Stimulated activated CD4-positive, alpha-beta T cell treated with anti-CD3 and anti-CD28 coated beads, Interleukin-2, amount 100 ng/mL, for 24 hours (primary cell): ENCODE measurements around the gene LAYN.

Experiments
- DNase-seq, 2 donors: peaks; one replicate each; pipeline ENCODE4 v3.0.0-alpha.2; 2020

Gene LAYN

GRCh38 chr11:111540114-111540936 lies at the start of gene LAYN:
LAYN (plus strand) TSS chr11:111540720; CDS start chr11:111540844, 124 bp downstream.
- DNase-seq: peak in 1 of 2 donors; percentile 48

DNA sequence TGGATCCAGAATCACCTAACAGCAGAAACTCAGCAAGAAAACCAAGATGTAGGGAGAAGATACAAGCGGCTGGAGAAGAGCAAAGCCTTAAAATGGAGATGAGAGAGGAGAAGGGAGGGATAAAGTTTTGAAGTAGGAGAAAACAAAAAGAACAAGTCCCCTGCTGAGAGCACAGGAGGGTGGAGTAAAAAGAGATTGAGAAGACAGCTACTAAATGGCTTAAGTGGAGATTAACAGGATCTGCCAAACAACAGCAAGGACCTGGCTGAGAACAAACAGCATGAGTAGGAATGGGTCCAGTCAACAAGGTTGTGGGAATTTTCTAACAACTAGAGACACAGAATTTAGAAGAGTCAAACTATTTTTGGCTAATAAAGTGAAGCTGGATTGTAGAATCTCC lies 46.5 kb upstream of the LAYN start:
- DNase-seq: no peak

GRCh38 chr11:111499483-111499882 lies 41.0 kb upstream of the LAYN start:
- DNase-seq: no peak

DNA sequence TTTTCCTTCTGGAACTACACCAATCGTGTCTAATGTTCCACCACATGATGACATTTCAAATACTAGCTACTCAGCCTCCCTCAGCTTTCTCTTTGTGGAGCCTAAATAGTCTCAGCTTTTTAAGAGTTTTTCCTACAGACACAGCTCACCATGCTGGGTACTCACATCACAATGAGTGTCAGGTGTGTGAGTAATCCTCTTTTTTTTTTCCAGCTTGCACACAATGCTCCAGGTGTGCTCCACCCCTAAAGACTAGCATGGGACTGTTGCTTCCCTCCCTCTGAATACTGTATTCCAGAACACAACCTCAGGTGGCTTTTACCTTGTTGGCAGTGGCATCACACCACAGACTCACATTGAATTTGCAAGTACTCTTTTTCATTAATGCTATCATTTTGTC lies 40.0 kb upstream of the LAYN start:
- no peak for DNase-seq

GRCh38 chr11:111502611-111503010 lies 37.9 kb upstream of the LAYN start:
- no peak for DNase-seq

- no peak for DNase-seq
Measured at GRCh38 chr11:111510311-111510710, 30.2 kb upstream of the LAYN start.

DNA sequence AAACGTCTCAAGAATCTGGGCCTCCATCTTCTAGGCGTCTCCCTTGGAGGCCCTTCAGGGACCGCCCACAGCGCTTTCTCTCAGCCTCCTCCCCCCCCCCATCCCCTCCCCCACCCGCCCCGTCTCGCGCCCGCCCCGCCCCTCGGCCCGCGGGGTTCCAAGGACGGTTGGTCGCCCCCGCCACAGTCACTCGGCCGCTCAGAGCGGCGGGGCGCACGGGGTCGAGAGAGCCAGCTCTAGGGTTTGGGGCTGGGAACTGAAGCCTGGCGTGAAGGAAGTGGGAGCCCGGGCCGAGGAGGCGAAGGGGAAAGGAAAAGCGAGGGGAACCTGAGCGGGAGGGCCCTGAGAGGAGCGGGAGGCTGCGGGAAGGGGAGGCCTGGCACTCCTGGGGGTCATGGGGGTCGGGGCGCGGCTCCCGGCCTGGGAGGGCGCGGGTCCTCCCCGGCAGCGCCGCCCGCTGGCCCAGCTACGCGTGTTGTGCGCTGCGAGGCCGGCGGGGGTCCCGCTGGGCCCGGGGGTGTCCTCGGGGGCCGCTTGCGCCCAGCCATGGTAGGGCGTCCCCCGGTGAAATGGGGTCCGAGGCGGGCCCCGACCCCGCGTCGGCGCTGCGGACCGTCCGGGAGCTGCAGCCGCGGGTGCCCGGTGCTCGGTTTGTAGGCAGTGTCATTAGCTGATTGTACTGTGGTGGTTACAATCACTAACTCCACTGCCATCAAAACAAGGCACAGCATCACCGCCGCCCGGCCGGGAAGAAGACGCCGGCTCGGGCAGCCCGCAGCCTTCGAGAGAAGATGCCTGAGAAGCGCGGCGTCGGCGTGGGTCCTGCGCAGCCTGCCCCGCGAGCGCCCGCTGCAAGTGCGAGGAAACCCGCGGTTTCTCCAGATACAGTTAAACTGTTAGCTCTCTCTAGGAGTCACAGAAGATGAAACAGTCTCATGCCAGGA lies 28.0 kb upstream of the LAYN start, which contains the start of gene BTG4:
Gene BTG4, minus strand, starts transcription at position 91 of the 944 bp plus-strand sequence. CDS start 13,610 bp downstream, outside the sequence.
- peak in 1 of 2 donors; percentile 46 for DNase-seq

- no peak for DNase-seq
Measured at GRCh38 chr11:111513240-111513605, 27.3 kb upstream of the LAYN start.

DNA sequence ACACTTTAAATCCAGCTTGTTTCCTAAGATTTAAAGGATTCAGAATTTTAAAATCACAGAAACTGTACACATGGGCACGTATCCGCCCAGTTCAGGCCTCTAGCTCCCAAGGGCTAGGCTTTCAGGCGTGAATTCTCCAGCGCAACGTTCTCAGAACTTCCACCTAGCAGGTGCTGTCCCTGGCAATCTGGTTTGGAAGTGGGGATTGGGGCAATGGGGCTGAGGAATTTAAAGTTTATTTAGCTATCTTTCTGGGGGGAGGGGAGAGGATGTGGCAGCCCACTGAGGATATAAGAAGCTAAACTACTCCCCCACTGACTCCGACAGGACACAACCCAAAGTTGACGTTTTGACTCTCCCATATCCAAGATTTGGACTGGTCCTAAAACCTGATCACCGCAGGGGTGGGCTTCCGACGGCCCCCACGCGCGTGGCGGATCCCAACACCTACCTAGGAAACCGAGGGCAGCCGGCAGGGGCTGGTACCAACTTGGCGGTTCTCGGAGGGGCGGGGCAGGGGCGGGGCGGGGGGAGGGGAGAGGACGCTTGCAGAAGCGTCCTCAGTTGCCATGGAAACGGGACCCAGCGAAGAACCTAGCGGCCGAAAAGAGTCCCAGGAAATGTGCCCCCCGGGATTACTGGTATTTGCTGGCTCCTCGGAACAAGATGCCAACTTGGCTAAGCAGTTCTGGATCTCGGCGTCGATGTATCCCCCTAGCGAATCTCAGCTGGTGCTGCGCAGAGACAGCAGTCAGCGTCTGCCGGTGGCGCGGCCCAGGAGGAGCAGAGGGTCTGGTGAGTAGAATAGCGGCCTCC lies 26.1 kb upstream of the LAYN start, which contains the start of gene HOATZ:
Gene HOATZ, plus strand, starts transcription at position 563 of the 816 bp plus-strand sequence. Its CDS starts 7 bp downstream, at position 570.
- peak in 1 of 2 donors; percentile 28 for DNase-seq

DNA sequence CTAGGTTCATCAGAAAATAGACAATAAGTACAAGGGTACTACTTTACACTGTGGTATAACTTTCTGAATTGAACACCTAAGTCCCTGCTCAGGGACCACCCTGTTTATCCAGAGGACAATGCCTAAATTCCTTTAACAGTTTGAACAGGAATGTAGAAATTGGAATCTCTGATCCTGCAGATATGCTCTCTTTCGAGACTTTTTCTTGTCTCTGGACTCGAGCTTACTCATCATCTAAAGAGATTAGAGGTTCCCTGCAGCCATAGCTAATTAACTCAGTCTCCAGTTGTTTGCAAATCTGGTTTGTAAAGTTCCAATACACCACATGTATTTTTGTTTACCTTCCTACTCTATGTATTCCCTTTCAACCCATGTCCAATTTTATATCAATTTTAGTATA lies 24.9 kb upstream of the LAYN start:
- DNase-seq: no peak

GRCh38 chr11:111518668-111519067 lies 21.9 kb upstream of the LAYN start:
- DNase-seq: no peak

DNA sequence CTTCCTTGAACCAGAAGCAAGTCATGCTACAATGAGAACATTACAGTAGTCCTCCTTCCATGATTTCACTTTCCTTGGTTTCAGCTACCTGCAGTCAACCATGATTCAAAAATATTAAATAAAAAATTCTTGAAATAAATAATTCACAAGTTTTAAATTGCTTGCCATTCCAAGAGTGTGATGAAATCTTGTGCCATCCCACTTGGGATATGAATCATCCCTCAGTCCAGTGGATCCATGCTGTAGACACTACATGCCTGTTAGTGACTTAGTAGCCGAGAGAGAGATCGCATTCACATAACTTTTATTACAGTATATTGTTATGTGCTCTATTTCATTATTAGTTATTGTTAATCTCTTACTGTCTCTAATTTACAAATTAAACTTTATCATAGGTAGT lies 20.0 kb upstream of the LAYN start:
- DNase-seq: no peak

DNA sequence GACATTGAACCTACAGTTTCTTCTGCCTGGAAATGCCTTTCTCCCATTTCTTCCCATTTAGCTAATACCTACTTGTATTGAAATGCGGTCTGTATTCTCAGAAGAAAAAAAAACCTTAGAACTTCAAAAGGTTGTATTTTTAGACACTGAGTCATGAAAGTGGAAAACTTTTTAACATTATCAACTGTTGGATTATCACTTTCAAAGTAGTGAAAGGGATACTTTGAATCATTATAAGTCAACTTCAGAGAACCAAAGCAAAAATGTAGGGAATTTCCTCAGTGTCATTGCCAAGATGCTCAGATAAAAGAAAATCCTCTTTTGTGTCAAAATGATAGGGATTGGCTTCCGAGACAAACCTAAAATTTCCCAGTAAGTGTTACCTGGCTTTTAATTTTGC lies 19.4 kb upstream of the LAYN start:
- no peak for DNase-seq

DNA sequence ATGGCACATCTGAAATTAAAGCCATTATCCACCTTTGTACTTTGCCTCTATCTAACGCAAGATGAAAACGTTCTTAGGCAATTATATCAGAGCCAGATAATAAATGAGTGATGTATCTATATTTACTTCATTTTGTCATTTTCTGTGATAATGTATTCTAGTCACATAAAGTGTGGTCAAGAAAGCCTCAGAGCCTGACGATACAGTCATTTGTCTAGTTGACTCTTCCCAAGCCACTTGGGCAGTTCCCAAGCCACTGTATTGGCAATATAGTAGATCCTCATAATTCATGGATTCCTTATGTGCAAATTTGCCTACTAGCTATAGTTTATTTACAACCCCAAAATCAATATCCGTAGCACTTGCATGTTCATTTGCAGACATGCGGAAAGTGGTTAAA lies 18.1 kb upstream of the LAYN start:
- DNase-seq: no peak

GRCh38 chr11:111523343-111523742 lies 17.2 kb upstream of the LAYN start:
- no peak for DNase-seq

- no peak for DNase-seq
Measured at GRCh38 chr11:111524056-111524455, 16.5 kb upstream of the LAYN start.

- DNase-seq: no peak
Measured at GRCh38 chr11:111525456-111525855, 15.1 kb upstream of the LAYN start.

- no peak for DNase-seq
Measured at GRCh38 chr11:111526501-111526900, 14.0 kb upstream of the LAYN start.

- DNase-seq: no peak
Measured at GRCh38 chr11:111527279-111527678, 13.2 kb upstream of the LAYN start.

DNA sequence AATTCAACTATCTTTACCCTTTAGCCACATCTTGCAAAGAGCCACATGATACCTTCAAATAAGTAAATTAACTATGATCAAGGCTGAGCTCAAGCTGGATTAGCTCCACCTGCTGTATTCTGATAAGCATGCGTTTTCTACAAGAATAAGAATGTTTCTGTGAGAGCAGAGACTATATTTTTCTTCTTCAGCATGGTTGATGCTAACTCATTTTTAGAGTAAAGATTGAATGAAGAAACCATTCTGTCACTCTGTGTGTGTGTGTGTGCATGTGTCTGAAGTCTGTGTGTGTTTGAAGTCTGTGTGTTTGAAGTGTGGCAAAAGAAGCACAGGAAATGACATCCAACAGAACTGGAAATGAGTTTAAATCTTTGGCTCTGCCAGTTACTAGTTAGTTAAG lies 12.0 kb upstream of the LAYN start:
- no peak for DNase-seq

DNA sequence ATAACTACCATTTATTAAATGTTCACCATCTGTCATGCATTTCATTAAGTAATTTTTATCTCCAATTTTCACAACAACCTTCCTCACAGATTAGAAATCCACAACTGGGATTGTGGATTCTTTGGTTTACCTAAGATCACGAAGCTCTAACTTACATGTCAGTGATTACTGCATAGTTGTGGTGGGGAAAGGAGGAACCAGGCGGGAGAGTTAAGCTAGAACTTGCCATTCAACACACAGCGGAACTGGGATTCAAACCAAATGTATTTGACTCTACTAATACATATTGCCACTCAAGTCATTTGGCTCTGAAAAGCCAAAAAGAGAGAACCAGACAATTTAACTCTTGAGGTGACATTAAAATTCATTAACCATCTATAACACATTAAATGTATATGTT lies 10.4 kb upstream of the LAYN start:
- DNase-seq: no peak

DNA sequence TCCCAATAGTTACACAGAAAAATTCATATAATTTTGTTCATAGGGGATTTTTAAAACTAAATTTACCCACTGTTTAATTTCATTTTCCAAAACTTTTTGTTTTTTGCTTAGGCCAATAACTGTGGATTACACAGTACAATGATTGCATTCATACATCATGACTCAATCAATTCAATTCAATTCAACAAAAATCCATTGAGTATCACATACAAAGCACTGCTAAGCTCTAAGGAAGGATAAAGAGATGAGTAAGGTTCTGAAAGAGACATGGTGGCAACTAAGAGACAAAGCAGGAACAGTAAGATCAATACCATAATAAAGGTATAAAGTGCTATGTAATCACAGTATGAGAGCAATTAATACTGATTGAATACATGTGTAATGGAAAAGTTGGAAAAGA lies 9.4 kb upstream of the LAYN start:
- DNase-seq: no peak
